HL-60 (cell line): ENCODE measurements around the gene TDRD9.

Experiments used
- GABPA ChIP-seq: IDR thresholded peaks from 2 replicates; pipeline ENCODE4 v1.6.1; 2012; ENCODE audit warnings: low read depth
- POLR2AphosphoS5 ChIP-seq: IDR thresholded peaks from 2 replicates; pipeline ENCODE4 v1.6.1; 2012; ENCODE audit warnings: low read depth
- SPI1 ChIP-seq: IDR thresholded peaks from 2 replicates; pipeline ENCODE4 v1.6.1; 2012; ENCODE audit warnings: low read depth, mild to moderate bottlenecking, borderline replicate concordance
- TF ChIP-seq, protein P1 (sequence below): IDR thresholded peaks from one replicate; pipeline ENCODE4 v1.5.1; 2011; ENCODE audit warnings: low read length, control low read depth, inconsistent platforms; ENCODE audit not compliant: insufficient read depth
- TF ChIP-seq, protein P2 (sequence below): IDR thresholded peaks from 2 replicates; pipeline ENCODE4 v1.6.1; 2012; ENCODE audit warnings: low read depth; ENCODE audit not compliant: insufficient replicate concordance

DNA sequence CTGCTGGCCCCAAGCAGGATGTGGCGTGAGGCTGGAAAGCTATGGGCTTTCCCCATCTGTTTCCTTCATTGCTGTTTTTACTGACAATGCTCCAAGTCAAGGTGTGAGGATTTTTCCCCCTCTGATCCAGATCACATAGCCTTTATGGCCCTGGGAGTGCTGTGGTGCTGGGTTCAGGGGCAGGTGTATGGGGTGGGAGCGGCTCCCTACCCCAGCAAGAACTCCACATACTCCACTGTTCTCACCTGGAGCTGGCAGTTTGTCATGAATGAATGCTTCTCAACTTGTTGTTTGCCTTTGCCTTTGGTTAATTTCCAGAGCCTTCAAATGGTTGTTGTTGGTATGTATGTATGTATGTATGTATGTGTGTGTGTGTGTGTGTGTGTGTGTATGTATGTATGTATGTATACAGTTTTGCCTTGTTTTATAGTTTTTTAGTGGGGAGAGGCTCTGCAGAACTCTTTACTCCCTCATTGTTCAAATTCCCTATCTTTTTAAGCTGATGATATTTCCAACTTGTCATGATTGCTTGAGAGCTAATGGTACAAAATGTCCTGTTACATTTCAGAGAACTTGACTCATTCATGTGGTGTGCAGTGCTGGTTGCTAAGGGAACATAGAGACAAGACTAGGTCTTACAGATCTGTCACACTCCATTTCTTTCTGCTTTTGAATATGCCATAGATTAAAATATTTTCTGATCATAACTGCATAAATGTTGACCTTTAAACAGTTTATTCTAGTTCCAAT, 120.7 kb downstream of the TDRD9 start:
- TF ChIP-seq, protein P1, sequence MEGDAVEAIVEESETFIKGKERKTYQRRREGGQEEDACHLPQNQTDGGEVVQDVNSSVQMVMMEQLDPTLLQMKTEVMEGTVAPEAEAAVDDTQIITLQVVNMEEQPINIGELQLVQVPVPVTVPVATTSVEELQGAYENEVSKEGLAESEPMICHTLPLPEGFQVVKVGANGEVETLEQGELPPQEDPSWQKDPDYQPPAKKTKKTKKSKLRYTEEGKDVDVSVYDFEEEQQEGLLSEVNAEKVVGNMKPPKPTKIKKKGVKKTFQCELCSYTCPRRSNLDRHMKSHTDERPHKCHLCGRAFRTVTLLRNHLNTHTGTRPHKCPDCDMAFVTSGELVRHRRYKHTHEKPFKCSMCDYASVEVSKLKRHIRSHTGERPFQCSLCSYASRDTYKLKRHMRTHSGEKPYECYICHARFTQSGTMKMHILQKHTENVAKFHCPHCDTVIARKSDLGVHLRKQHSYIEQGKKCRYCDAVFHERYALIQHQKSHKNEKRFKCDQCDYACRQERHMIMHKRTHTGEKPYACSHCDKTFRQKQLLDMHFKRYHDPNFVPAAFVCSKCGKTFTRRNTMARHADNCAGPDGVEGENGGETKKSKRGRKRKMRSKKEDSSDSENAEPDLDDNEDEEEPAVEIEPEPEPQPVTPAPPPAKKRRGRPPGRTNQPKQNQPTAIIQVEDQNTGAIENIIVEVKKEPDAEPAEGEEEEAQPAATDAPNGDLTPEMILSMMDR, result no peak
- TF ChIP-seq POLR2AphosphoS5 (no peak), GABPA (no peak), SPI1 (no peak)
- TF ChIP-seq, protein P2, sequence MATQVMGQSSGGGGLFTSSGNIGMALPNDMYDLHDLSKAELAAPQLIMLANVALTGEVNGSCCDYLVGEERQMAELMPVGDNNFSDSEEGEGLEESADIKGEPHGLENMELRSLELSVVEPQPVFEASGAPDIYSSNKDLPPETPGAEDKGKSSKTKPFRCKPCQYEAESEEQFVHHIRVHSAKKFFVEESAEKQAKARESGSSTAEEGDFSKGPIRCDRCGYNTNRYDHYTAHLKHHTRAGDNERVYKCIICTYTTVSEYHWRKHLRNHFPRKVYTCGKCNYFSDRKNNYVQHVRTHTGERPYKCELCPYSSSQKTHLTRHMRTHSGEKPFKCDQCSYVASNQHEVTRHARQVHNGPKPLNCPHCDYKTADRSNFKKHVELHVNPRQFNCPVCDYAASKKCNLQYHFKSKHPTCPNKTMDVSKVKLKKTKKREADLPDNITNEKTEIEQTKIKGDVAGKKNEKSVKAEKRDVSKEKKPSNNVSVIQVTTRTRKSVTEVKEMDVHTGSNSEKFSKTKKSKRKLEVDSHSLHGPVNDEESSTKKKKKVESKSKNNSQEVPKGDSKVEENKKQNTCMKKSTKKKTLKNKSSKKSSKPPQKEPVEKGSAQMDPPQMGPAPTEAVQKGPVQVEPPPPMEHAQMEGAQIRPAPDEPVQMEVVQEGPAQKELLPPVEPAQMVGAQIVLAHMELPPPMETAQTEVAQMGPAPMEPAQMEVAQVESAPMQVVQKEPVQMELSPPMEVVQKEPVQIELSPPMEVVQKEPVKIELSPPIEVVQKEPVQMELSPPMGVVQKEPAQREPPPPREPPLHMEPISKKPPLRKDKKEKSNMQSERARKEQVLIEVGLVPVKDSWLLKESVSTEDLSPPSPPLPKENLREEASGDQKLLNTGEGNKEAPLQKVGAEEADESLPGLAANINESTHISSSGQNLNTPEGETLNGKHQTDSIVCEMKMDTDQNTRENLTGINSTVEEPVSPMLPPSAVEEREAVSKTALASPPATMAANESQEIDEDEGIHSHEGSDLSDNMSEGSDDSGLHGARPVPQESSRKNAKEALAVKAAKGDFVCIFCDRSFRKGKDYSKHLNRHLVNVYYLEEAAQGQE, result no peak
